GM10266 (cell line): ENCODE measurements around the gene CEBPB.

Source experiments
- DNase-seq: peaks from one replicate; pipeline ENCODE4 v3.0.0; 2012; ENCODE audit errors: extremely low spot score
- CTCF ChIP-seq: IDR thresholded peaks from 2 replicates; pipeline ENCODE4 v1.5.1; 2012; ENCODE audit warnings: mild to moderate bottlenecking, low read depth; ENCODE audit not compliant: control insufficient read depth, insufficient read depth; ENCODE audit errors: missing control alignments

The CEBPB gene

GRCh38 chr20:50233325-50234212, 42.9 kb downstream of the CEBPB start:
- no peak for TF ChIP-seq CTCF
- DNase-seq, result no peak

DNA sequence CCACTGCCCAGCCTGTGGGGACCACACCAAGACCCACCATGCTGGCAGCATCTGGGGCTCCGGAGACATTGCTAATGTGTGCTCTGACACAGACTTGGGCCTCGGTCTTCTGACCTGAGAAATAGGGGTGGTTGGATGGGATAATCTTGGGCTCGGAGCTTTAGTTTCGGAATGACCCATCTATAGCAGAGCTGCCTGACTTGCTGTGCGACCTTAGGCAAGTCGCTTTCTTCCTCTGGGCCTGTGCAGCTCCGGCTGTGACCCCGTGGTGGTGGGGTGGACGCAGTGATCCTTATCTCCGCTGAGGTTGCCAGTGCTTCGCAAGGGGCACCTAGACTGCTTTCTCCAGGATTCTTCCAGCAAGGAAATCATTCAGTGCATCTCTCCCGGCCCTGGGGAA, 43.7 kb downstream of the CEBPB start:
- no peak for DNase-seq
- TF ChIP-seq CTCF, result no peak

GRCh38 chr20:50237349-50237748, 46.7 kb downstream of the CEBPB start:
- TF ChIP-seq CTCF, result no peak
- DNase-seq, result no peak

DNA sequence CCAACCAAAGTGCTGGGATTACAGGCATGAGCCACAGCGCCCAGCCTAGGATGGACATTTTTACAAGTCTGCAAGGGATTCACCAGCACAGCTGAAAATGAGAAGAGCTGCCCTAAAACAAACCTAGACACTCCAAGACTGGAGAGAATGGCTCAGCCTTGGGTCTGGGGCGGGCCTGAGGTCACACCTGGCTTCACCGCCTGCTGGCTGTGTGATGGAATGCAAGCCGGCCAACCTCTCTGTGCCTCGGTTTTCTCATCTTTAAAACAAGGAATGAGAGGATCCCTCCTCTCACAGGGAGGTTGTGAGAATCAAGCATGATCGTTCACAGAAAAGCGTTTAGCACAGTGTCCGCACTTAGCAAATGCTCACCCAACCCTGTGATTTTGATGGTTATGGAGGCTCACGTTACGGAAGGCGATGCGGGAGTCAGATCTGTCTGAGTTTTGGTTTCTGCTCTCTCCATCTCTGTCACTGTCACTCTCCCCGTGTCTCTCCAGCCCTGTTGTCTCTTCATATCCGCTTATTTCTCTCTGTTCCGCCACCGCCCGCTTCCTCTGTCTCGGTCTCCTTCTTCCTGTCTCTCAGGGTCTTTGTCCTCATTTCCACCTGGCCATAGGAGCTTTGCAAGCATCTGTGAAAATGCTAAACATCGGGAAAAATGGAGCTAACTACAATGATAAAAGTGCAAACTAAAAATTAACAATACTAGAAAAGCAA, 47.6 kb downstream of the CEBPB start:
- TF ChIP-seq CTCF, result no peak
- no peak for DNase-seq

GRCh38 chr20:50240092-50240491, 49.5 kb downstream of the CEBPB start:
- DNase-seq, result no peak
- TF ChIP-seq CTCF, result no peak

GRCh38 chr20:50242178-50242514, 51.5 kb downstream of the CEBPB start:
- no peak for TF ChIP-seq CTCF
- DNase-seq, result no peak
